H9 (cell line): ENCODE data around the gene RABIF. TPM values are rescaled to one million over a fixed set of nuclear protein-coding genes. Genes with fewer than 3 reads are reported as not detected.
"Not testable (repeated sequence)": the region's sequence is repeated elsewhere in the genome, so short reads cannot be mapped to it uniquely, and the experiment has no call there.

Source experiments
- DNase-seq: peaks from one replicate; pipeline ENCODE4 v3.0.0-alpha.2; 2017
- H2AFZ ChIP-seq: one replicate; pipeline ENCODE4 v1.6.1; 2013; ENCODE audit warnings: mild to moderate bottlenecking, low read length, control low read depth, moderate library complexity
- H2AK5ac ChIP-seq: 2 replicates; pipeline ENCODE4 v1.6.1; 2013; ENCODE audit warnings: low read length, control low read depth, mixed read lengths; ENCODE audit not compliant: insufficient read length
- H2BK120ac ChIP-seq: one replicate; pipeline ENCODE4 v1.6.1; 2013; ENCODE audit warnings: low read depth, mild to moderate bottlenecking, low read length, control low read depth, inconsistent platforms; ENCODE audit not compliant: poor library complexity, severe bottlenecking
- H2BK12ac ChIP-seq: 2 replicates; pipeline ENCODE4 v1.6.1; 2013; ENCODE audit warnings: low read length, control low read depth, mixed read lengths, low read depth; ENCODE audit not compliant: insufficient read length
- H2BK15ac ChIP-seq: 2 replicates; pipeline ENCODE4 v1.6.1; 2013; ENCODE audit warnings: low read depth, low read length, control low read depth
- H2BK20ac ChIP-seq: one replicate; pipeline ENCODE4 v1.6.1; 2013; ENCODE audit warnings: low read depth, mild to moderate bottlenecking, low read length, control low read depth, inconsistent platforms; ENCODE audit not compliant: poor library complexity, severe bottlenecking
- H2BK5ac ChIP-seq: 2 replicates; pipeline ENCODE4 v1.6.1; 2013; ENCODE audit warnings: low read length, control low read depth, mixed read lengths; ENCODE audit not compliant: insufficient read length
- H3K14ac ChIP-seq: 2 replicates; pipeline ENCODE4 v1.6.1; 2013; ENCODE audit warnings: low read length, control low read depth; ENCODE audit not compliant: insufficient read depth
- H3K18ac ChIP-seq: 2 replicates; pipeline ENCODE4 v1.6.1; 2013; ENCODE audit warnings: low read depth, mild to moderate bottlenecking, mixed read lengths, low read length, control low read depth; ENCODE audit not compliant: insufficient read length
- H3K23ac ChIP-seq: 2 replicates; pipeline ENCODE4 v1.6.1; 2013; ENCODE audit warnings: low read length, control low read depth, mixed read lengths, low read depth; ENCODE audit not compliant: insufficient read length
- H3K23me2 ChIP-seq: 2 replicates; pipeline ENCODE4 v1.6.1; 2013; ENCODE audit warnings: low read depth, mild to moderate bottlenecking, mixed read lengths, low read length, control low read depth; ENCODE audit not compliant: insufficient read length, poor library complexity, severe bottlenecking
- H3K27ac ChIP-seq: 2 replicates; pipeline ENCODE4 v1.5.1; 2013; ENCODE audit warnings: low read length, control low read depth, mixed read lengths, low read depth; ENCODE audit not compliant: insufficient read length
- H3K27me3 ChIP-seq: 2 replicates; pipeline ENCODE4 v1.6.1; 2013; ENCODE audit warnings: low read length, control low read depth, inconsistent platforms; ENCODE audit not compliant: insufficient read depth
- H3K4ac ChIP-seq: 2 replicates; pipeline ENCODE4 v1.6.1; 2013; ENCODE audit warnings: low read depth, mild to moderate bottlenecking, control low read depth, inconsistent platforms, low read length, moderate library complexity
- H3K4me1 ChIP-seq: 2 replicates; pipeline ENCODE4 v1.6.1; 2013; ENCODE audit warnings: low read length, control low read depth, inconsistent platforms; ENCODE audit not compliant: insufficient read depth
- H3K4me2 ChIP-seq: 2 replicates; pipeline ENCODE4 v1.6.1; 2013; ENCODE audit warnings: low read length, control low read depth, mixed read lengths; ENCODE audit not compliant: insufficient read length, insufficient read depth
- H3K56ac ChIP-seq: 2 replicates; pipeline ENCODE4 v1.6.1; 2013; ENCODE audit warnings: low read depth, mild to moderate bottlenecking, mixed read lengths, low read length, control low read depth; ENCODE audit not compliant: insufficient read length
- H3K79me1 ChIP-seq: 2 replicates; pipeline ENCODE4 v1.6.1; 2013; ENCODE audit warnings: low read depth, mild to moderate bottlenecking, moderate library complexity, low read length, control low read depth, inconsistent platforms; ENCODE audit not compliant: insufficient read depth, poor library complexity, severe bottlenecking
- H3K79me2 ChIP-seq: 2 replicates; pipeline ENCODE4 v1.6.1; 2013; ENCODE audit warnings: low read length, control low read depth, inconsistent platforms; ENCODE audit not compliant: insufficient read depth
- H3K9ac ChIP-seq: 2 replicates; pipeline ENCODE4 v1.6.1; 2013; ENCODE audit warnings: low read length, control low read depth, mixed read lengths; ENCODE audit not compliant: insufficient read length; ENCODE audit errors: extremely low read depth
- H3K9me3 ChIP-seq: one replicate; pipeline ENCODE4 v1.6.1; 2013; ENCODE audit warnings: low read depth, low read length, inconsistent platforms; ENCODE audit not compliant: control insufficient read depth
- H3T11ph ChIP-seq: one replicate; pipeline ENCODE4 v1.6.1; 2013; ENCODE audit warnings: mild to moderate bottlenecking, low read length, control low read depth, inconsistent platforms
- H4K20me1 ChIP-seq: one replicate; pipeline ENCODE4 v1.6.1; 2013; ENCODE audit not compliant: control insufficient read depth, insufficient read length, insufficient read depth
- H4K5ac ChIP-seq: 2 replicates; pipeline ENCODE4 v1.6.1; 2013; ENCODE audit warnings: low read depth, mild to moderate bottlenecking, mixed read lengths, low read length, control low read depth; ENCODE audit not compliant: insufficient read length
- H4K8ac ChIP-seq: replicated peaks from 2 replicates; pipeline ENCODE4 v1.6.1; 2013; ENCODE audit warnings: low read length, control low read depth, mixed read lengths, low read depth; ENCODE audit not compliant: insufficient read length
- H4K91ac ChIP-seq: 2 replicates; pipeline ENCODE4 v1.6.1; 2013; ENCODE audit warnings: low read depth, mild to moderate bottlenecking, moderate library complexity, mixed read lengths, low read length, control low read depth; ENCODE audit not compliant: insufficient read length
- H3K27ac Mint-ChIP-seq, 3 experiments: 2 replicates in 2 of 3; 3 replicates in 1 of 3; pipeline ENCODE4 v1.8.0; 2020 to 2021; ENCODE audit warnings: mixed read lengths in 3 of 3, mild to moderate bottlenecking in 1 of 3, moderate library complexity in 1 of 3
- H3K27me3 Mint-ChIP-seq: 2 replicates; pipeline ENCODE4 v1.8.0; 2021; ENCODE audit warnings: low read depth, mild to moderate bottlenecking, moderate library complexity, mixed read lengths
- H3K36me3 Mint-ChIP-seq, 3 experiments: 2 replicates in 2 of 3; 3 replicates in 1 of 3; pipeline ENCODE4 v1.8.0; 2020 to 2021; ENCODE audit warnings: low read depth in 3 of 3, mixed read lengths in 3 of 3; ENCODE audit not compliant: insufficient read depth in 1 of 3
- H3K4me1 Mint-ChIP-seq, 2 experiments: 2 replicates each; pipeline ENCODE4 v1.8.0; 2020; ENCODE audit warnings: mixed read lengths in 2 of 2
- H3K4me3 Mint-ChIP-seq, 2 experiments: 2 replicates in 1 of 2; 3 replicates in 1 of 2; pipeline ENCODE4 v1.8.0; 2020 to 2021; ENCODE audit warnings: mild to moderate bottlenecking in 2 of 2, mixed read lengths in 2 of 2, moderate library complexity in 1 of 2
- H3K9me3 Mint-ChIP-seq, 2 experiments: 2 replicates in 1 of 2; 3 replicates in 1 of 2; pipeline ENCODE4 v1.8.0; 2020; ENCODE audit warnings: mild to moderate bottlenecking in 2 of 2, mixed read lengths in 2 of 2, moderate library complexity in 1 of 2
- WGBS: extraction: QIAGEN DNeasy Blood & Tissue Kit; methylation state at CpG from one replicate; pipeline ENCODE4 v1.1.7; 2013; ENCODE audit warnings: missing lambda C conversion rate, low lambda C conversion rate, mixed read lengths; ENCODE audit not compliant: insufficient read length; ENCODE audit errors: extremely low coverage; 5-methylcytosine and 5-hydroxymethylcytosine counted together
- total RNA-seq: library from RNA; stranded (reverse); gene quantifications from 2 replicates; pipeline ENCODE4 v1.2.1, GENCODE V29; 2021
- TF ChIP-seq, protein P1 (sequence below): fragments of 200-600 bp; sonication (generic); conservative IDR thresholded peaks from 3 replicates; pipeline ENCODE4 v1.8.0; 2021; ENCODE audit warnings: antibody characterized with exemption, mild to moderate bottlenecking

RABIF gene
- total RNA-seq, 1 experiment from 2014 or later: 8.3 TPM

DNA sequence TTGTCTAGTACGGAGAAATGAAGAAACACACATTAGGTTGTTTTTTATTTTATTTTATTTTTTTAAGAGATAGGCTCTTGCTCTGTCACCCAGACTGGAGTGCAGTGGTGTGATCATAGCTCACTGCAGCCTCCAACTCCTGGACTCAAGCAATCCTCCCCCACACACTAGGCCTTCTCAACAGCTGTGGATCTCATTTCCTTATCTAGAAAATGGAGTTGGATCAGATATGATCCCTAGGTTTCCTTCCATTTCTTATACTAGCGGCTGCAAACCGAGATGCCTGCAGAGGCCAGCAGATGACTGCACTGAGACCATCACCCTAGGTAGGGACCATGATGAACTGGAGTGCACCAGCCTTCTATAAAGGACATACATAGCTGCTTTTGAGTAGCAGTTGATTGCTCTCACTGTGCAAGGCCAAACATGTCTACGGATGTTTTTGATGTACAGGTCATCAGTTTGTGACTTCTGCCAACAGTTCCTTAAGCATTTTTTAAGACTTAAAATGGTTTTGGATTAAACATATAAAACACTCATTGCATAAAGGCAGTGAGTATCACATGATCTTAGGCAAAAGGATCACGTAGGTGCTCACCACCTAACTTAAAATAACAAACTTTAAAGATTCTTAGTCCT, 49.5 kb upstream of the RABIF start:
- Histone ChIP-seq H2AK5ac (no peak overlapping the region), H3K27me3 (no peaks in the 10 kb centered on the region), H3K14ac (no peak overlapping the region), H4K91ac (no peak overlapping the region), H3T11ph (no peak overlapping the region), H3K4me1 (no peaks in the 10 kb centered on the region), H4K8ac (no peak overlapping the region), H3K4me2 (no peak overlapping the region), H4K20me1 (no peaks in the 10 kb centered on the region), H3K18ac (no peak overlapping the region), H2AFZ (no peak overlapping the region), H3K56ac (no peak overlapping the region), H3K23ac (no peak overlapping the region), H2BK20ac (no peak overlapping the region), H2BK5ac (no peak overlapping the region), H3K23me2 (no peaks in the 10 kb centered on the region), H2BK12ac (no peak overlapping the region), H3K27ac (no peak overlapping the region), H3K4ac (no peak overlapping the region), H3K9ac (no peak overlapping the region), H3K79me1 (no peaks in the 10 kb centered on the region), H3K79me2 (no peaks in the 10 kb centered on the region), H2BK15ac (no peak overlapping the region), H3K9me3 (no peaks in the 10 kb centered on the region), H2BK120ac (no peak overlapping the region), H4K5ac (no peak overlapping the region)
- peaks cover 0 to under 1% of the 10 kb centered on the region in 2 experiments; a peak in 2 of 5 replicates for H3K9me3 Mint-ChIP-seq
- H3K27me3 Mint-ChIP-seq: peaks cover 5% of the 10 kb centered on the region; the same call in 1 of the 2 replicates
- no peak overlapping the region for H3K4me3 Mint-ChIP-seq
- TF ChIP-seq, protein P1, sequence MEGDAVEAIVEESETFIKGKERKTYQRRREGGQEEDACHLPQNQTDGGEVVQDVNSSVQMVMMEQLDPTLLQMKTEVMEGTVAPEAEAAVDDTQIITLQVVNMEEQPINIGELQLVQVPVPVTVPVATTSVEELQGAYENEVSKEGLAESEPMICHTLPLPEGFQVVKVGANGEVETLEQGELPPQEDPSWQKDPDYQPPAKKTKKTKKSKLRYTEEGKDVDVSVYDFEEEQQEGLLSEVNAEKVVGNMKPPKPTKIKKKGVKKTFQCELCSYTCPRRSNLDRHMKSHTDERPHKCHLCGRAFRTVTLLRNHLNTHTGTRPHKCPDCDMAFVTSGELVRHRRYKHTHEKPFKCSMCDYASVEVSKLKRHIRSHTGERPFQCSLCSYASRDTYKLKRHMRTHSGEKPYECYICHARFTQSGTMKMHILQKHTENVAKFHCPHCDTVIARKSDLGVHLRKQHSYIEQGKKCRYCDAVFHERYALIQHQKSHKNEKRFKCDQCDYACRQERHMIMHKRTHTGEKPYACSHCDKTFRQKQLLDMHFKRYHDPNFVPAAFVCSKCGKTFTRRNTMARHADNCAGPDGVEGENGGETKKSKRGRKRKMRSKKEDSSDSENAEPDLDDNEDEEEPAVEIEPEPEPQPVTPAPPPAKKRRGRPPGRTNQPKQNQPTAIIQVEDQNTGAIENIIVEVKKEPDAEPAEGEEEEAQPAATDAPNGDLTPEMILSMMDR: no peak
- H3K4me1 Mint-ChIP-seq: no peaks in the 10 kb centered on the region
- no CpG with 5 or more reads among the region's 5 CpGs for WGBS
- peaks cover 14 to 31% (median 30%) of the 10 kb centered on the region in 3 experiments; a peak in 6 of 7 replicates for H3K36me3 Mint-ChIP-seq
- no peak for DNase-seq
- H3K27ac Mint-ChIP-seq: no peak overlapping the region

DNA sequence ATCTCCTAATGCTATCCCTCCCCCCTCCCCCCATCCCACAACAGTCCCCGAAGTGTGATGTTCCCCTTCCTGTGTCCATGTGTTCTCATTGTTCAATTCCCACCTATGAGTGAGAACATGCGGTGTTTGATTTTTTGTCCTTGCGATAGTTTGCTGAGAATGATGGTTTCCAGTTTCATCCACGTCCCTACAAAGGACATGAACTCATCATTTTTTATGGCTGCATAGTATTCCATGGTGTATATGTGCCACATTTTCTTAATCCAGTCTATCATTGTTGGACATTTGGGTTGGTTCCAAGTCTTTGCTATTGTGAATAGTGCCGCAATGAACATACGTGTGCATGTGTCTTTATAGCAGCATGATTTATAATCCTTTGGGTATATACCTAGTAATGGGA, 47.5 kb upstream of the RABIF start:
- not testable (repeated sequence) for H4K8ac ChIP-seq, H4K5ac ChIP-seq, H2BK5ac ChIP-seq, H3K14ac ChIP-seq, H2AK5ac ChIP-seq, H4K20me1 ChIP-seq, H3K4me2 ChIP-seq, H3K4me1 ChIP-seq, H2BK120ac ChIP-seq, H3K27me3 ChIP-seq, H3K9me3 ChIP-seq, H2BK20ac ChIP-seq, H3K23me2 ChIP-seq, H3K4me3 Mint-ChIP-seq, H3K4me1 Mint-ChIP-seq, H3K79me2 ChIP-seq, H3K9ac ChIP-seq, H2AFZ ChIP-seq, H4K91ac ChIP-seq, H3K27ac ChIP-seq, H3K27ac Mint-ChIP-seq, H3K4ac ChIP-seq, H2BK15ac ChIP-seq, H3K18ac ChIP-seq, DNase-seq, H3K9me3 Mint-ChIP-seq, H3K79me1 ChIP-seq, H3T11ph ChIP-seq, H3K56ac ChIP-seq, H2BK12ac ChIP-seq, H3K23ac ChIP-seq
- WGBS: no CpG with 5 or more reads among the region's 6 CpGs
- peaks cover 11% of the 10 kb centered on the region; the same call in 1 of the 2 replicates for H3K27me3 Mint-ChIP-seq
- H3K36me3 Mint-ChIP-seq: peaks cover 4 to 12% (median 11%) of the 10 kb centered on the region in 3 experiments; a peak in 6 of 7 replicates
